ENCODE data around the gene CYP2J2. TPM values are rescaled to one million over a fixed set of nuclear protein-coding genes. Genes with fewer than 3 reads are reported as not detected.
"Not testable (repeated sequence)": the region's sequence is repeated elsewhere in the genome, so short reads cannot be mapped to it uniquely, and the experiment has no call there.

The CYP2J2 gene
- polyA plus RNA-seq, 3 donors from 2014 or later, result 0.67 TPM; not detected in 2

- no peak for DNase-seq
- H3K27me3 Mint-ChIP-seq (ENCODE audit: low read depth in 3 of 3), result peaks cover 0 to 2% (median 0%) of the 10 kb centered on the region in 3 donors
- peaks cover 4 to 10% (median 6%) of the 10 kb centered on the region in 6 donors for H3K9me3 Mint-ChIP-seq
- H3K4me1 Mint-ChIP-seq, result no peaks in the 10 kb centered on the region
- H3K36me3 Mint-ChIP-seq, result peaks cover 6 to 14% (median 6%) of the 10 kb centered on the region in 3 donors
- no peak overlapping the region for H3K4me3 Mint-ChIP-seq
- no peak overlapping the region for H3K27ac Mint-ChIP-seq
Observed at GRCh38 chr1:59877108-59877682, 49.4 kb downstream of the CYP2J2 start.

GRCh38 chr1:59871746-59872145 lies 54.8 kb downstream of the CYP2J2 start:
- Mint-ChIP-seq H3K27ac (no peak overlapping the region), H3K27me3 (ENCODE audit: low read depth in 3 of 3) (no peaks in the 10 kb centered on the region), H3K9me3 (no peaks in the 10 kb centered on the region), H3K36me3 (peaks cover 0 to 18% (median 4%) of the 10 kb centered on the region in 3 donors), H3K4me3 (no peak overlapping the region), H3K4me1 (no peaks in the 10 kb centered on the region)
- DNase-seq, result no peak

DNA sequence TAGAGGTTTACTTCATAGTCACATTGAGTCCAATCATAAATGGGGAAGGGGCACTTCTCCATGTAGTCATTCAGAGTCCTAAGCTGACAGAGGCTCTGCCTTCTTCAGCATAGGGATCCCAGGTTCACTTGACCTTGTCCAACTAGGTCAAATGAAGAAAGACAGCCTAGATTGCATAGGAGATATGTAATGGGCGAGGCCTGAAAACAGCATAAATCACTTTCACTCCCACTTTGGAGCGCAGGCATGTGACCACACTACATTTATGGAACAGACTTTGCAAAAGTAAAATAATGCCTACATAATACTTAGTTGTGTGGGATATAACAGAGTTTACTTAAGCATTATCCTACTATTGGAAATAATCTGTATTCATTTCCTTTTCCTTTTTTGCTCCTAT lies 60.1 kb downstream of the CYP2J2 start:
- Mint-ChIP-seq H3K27ac (no peak overlapping the region), H3K4me1 (no peaks in the 10 kb centered on the region), H3K4me3 (no peak overlapping the region), H3K9me3 (no peaks in the 10 kb centered on the region), H3K36me3 (peaks cover 0 to 12% (median 7%) of the 10 kb centered on the region in 3 donors), H3K27me3 (ENCODE audit: low read depth in 3 of 3) (no peaks in the 10 kb centered on the region)
- no peak for DNase-seq

DNA sequence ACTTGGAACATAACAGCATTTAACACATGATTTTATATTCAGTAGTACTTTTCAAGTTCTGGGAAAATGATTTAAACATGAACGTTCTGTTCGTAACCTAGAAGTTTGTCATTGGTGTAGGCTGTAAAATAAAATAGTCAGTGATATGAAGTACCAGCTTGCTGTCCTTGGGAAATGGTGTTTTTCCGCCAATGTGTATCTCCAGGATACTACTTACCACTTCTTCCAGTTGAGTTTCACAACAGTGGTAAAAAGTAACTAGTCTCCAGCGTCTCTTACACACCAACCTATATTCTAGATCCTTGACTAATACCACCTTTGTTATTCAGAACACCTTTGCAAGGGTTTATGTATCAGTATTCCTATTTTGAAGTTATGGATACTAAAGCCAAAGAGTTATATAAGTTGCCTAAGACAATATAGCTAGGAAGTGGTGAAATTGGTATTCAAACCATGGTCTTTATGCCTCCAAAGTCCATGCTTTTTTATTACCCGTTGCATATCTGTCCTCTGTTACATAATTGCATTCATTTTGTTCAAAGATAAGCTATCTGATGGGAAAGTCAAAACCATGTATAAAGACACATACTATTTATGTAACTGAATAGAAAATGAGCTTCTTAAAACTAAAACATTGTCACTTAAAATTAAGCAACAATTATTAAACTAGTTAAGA lies 68.8 kb downstream of the CYP2J2 start:
- no peaks in the 10 kb centered on the region for H3K4me1 Mint-ChIP-seq
- DNase-seq, result no peak
- H3K4me3 Mint-ChIP-seq, result no peak overlapping the region
- H3K9me3 Mint-ChIP-seq, result peaks cover 0 to 4% (median 0%) of the 10 kb centered on the region in 6 donors
- H3K27ac Mint-ChIP-seq, result no peak overlapping the region
- H3K27me3 Mint-ChIP-seq (ENCODE audit: low read depth in 3 of 3), result peaks cover 0 to 3% (median 0%) of the 10 kb centered on the region in 3 donors
- H3K36me3 Mint-ChIP-seq, result peaks cover 3 to 5% (median 4%) of the 10 kb centered on the region in 3 donors

DNA sequence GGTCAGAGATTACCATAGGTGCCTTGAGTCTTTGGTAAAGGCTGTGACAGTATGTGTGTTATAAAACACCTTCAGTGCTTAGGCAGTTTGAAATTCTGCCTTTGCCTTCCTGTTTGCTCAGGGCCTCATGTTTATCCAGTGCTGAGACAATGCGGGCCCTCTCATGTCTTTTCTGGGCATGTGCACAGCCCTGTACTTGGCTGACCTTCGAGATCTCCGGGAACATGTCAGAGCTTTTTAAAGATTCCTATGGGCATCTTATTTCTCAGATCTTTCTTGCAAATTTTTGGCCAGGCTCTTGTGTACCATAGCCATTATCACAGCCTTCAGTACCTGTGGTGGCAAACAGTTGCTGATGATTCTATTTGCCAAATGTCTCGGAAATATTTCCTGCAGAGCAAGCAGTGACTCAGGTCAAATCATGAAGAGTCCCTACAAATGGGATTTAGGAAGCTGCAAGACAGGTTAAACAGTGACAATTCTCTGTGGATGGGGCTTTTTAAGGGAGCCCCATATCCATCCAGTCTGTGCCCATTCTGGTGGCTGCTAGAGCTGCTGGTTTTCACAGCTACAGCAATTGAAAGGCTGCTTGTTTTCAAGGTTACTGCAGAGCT lies 69.7 kb downstream of the CYP2J2 start:
- peaks cover 3 to 5% (median 4%) of the 10 kb centered on the region in 3 donors for H3K36me3 Mint-ChIP-seq
- peaks cover 0 to 3% (median 0%) of the 10 kb centered on the region in 3 donors for H3K27me3 Mint-ChIP-seq (ENCODE audit: low read depth in 3 of 3)
- H3K9me3 Mint-ChIP-seq, result peaks cover 0 to 4% (median 0%) of the 10 kb centered on the region in 6 donors
- no peak for DNase-seq
- no peak overlapping the region for H3K4me3 Mint-ChIP-seq
- H3K27ac Mint-ChIP-seq, result no peak overlapping the region
- no peaks in the 10 kb centered on the region for H3K4me1 Mint-ChIP-seq

- DNase-seq; H3K4me1 Mint-ChIP-seq; H3K27ac Mint-ChIP-seq; H3K9me3 Mint-ChIP-seq; H3K36me3 Mint-ChIP-seq; H3K27me3 Mint-ChIP-seq (ENCODE audit: low read depth in 3 of 3); H3K4me3 Mint-ChIP-seq: not testable (repeated sequence)
Observed at GRCh38 chr1:59855297-59855696, 71.3 kb downstream of the CYP2J2 start.

- Mint-ChIP-seq H3K27me3 (ENCODE audit: low read depth in 3 of 3) (peaks cover 0 to 3% (median 0%) of the 10 kb centered on the region in 3 donors), H3K9me3 (peaks cover 0 to 4% (median 0%) of the 10 kb centered on the region in 6 donors), H3K36me3 (peaks cover 4 to 26% (median 15%) of the 10 kb centered on the region in 3 donors), H3K4me3 (no peak overlapping the region), H3K4me1 (no peaks in the 10 kb centered on the region), H3K27ac (no peak overlapping the region)
- DNase-seq, result no peak
Observed at GRCh38 chr1:59852117-59852516, 74.5 kb downstream of the CYP2J2 start.

DNA sequence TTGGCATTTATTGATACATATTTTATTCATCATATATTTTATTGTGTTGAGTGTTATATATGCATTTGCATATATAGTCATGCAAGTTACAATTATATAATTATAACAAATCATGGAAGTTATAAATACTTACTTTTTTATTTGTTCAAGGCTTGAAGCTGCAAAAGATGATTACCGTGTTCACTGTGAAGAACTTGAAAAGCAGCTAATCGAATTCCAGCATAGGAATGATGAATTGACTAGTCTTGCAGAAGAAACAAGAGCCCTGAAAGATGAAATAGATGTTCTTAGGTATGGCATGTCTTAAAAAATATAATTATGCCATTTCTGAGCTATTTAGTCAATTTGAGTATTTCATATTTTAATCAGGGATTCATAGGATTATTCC lies 79.7 kb downstream of the CYP2J2 start:
- no peak for DNase-seq
- H3K9me3 Mint-ChIP-seq, result no peaks in the 10 kb centered on the region
- H3K4me3 Mint-ChIP-seq, result no peak overlapping the region
- H3K27me3 Mint-ChIP-seq (ENCODE audit: low read depth in 3 of 3), result no peaks in the 10 kb centered on the region
- H3K4me1 Mint-ChIP-seq, result no peaks in the 10 kb centered on the region
- peaks cover 0 to 43% (median 14%) of the 10 kb centered on the region in 3 donors for H3K36me3 Mint-ChIP-seq
- H3K27ac Mint-ChIP-seq, result no peak overlapping the region

DNA sequence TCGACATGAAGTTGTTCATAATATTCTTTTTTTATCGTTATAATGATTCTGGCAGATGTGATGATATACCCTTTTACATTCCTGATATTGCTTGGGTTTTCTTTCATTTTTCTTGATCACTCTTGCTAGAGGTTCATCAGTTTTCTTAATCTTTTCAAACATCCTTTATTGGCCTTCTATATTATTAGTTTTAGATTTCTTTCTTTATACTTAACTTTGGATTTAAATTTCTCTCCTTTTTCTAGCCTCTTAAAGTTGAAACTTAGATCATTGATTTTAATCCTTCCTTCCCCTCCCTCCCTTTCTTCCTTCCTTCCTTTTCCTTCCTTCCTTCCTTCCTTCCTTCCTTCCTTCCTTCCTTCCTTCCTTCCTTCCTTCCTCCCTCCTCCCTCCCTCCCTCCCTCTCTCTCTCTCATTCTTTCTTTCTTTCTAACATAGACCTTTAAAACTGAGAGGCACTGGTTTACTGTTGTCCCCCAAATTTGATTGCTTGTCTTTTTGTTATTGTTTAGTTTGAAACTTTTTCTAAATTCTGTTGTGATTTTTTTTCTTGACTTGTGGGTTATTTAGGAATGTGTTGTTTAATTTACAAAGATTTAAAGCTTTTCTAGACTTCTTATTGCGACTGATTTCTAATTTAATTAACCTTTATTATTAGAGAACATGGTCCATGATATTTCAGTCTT lies 80.2 kb downstream of the CYP2J2 start:
- no peaks in the 10 kb centered on the region for H3K27me3 Mint-ChIP-seq (ENCODE audit: low read depth in 3 of 3)
- H3K4me3 Mint-ChIP-seq, result no peak overlapping the region
- no peak for DNase-seq
- peaks cover 0 to 43% (median 14%) of the 10 kb centered on the region in 3 donors for H3K36me3 Mint-ChIP-seq
- H3K4me1 Mint-ChIP-seq, result no peaks in the 10 kb centered on the region
- no peak overlapping the region for H3K27ac Mint-ChIP-seq
- no peaks in the 10 kb centered on the region for H3K9me3 Mint-ChIP-seq

- Mint-ChIP-seq H3K36me3 (peaks cover 0 to 50% (median 17%) of the 10 kb centered on the region in 3 donors), H3K9me3 (no peaks in the 10 kb centered on the region), H3K4me3 (no peak overlapping the region), H3K27ac (no peak overlapping the region), H3K27me3 (ENCODE audit: low read depth in 3 of 3) (no peaks in the 10 kb centered on the region), H3K4me1 (no peaks in the 10 kb centered on the region)
- no peak for DNase-seq
Observed at GRCh38 chr1:59845091-59845490, 81.5 kb downstream of the CYP2J2 start.

Other genes with a start within 250 kb of the CYP2J2 start
- gene HOOK1, start 111.8 kb downstream of the CYP2J2 start, polyA plus RNA-seq, result 1 to 10 TPM in 2 of 3 donors, not detected in 1; 1.1 to 5.1 TPM
- not detected for gene C1orf87, start 147.0 kb upstream of the CYP2J2 start, polyA plus RNA-seq